HepG2 (cell line): Measurements from ENCODE around the gene SMYD1. TPM values are rescaled to one million over a fixed set of nuclear protein-coding genes. Genes with fewer than 3 reads are reported as not detected.

Source experiments
- AGO2 ChIP-seq: fragments of 200-400 bp; formaldehyde crosslinking; optimal IDR thresholded peaks from 2 replicates; pipeline ENCODE3; 2017; ENCODE audit warnings: mild to moderate bottlenecking, low read depth, low read length, moderate library complexity
- CSRNP1 ChIP-seq: sonication (generic); formaldehyde crosslinking; IDR thresholded peaks from 2 replicates; pipeline ENCODE4 v1.8.1; 2023; ENCODE audit warnings: mild to moderate bottlenecking, missing genetic modification reagents
- ELK4 ChIP-seq: sonication (generic); formaldehyde crosslinking; IDR thresholded peaks from 2 replicates; pipeline ENCODE4 v1.9.0; 2021; ENCODE audit warnings: missing genetic modification reagents, borderline replicate concordance
- FOXA3 ChIP-seq: IDR thresholded peaks from 2 replicates; pipeline ENCODE4 v1.6.1; 2016; ENCODE audit warnings: missing genetic modification reagents, missing compliant biosample characterization
- HES4 ChIP-seq: sonication (generic); formaldehyde crosslinking; IDR thresholded peaks from 2 replicates; pipeline ENCODE4 v1.9.0; 2021; ENCODE audit warnings: mild to moderate bottlenecking, missing genetic modification reagents, borderline replicate concordance
- HMGXB4 ChIP-seq, 2 experiments: sonication (generic) in 1 of 2; formaldehyde crosslinking in 1 of 2; IDR thresholded peaks; 2 replicates each; pipeline versions ENCODE4 v1.4.0 to v1.6.1; 2018 to 2020; ENCODE audit warnings: missing genetic modification reagents in 2 of 2, borderline replicate concordance in 1 of 2, low read depth in 1 of 2, mild to moderate bottlenecking in 1 of 2, missing biosample characterization in 1 of 2
- MAX ChIP-seq: IDR thresholded peaks from 2 replicates; pipeline ENCODE4 v1.6.1; 2012; ENCODE audit warnings: inconsistent platforms
- THAP9 ChIP-seq: sonication (generic); formaldehyde crosslinking; IDR thresholded peaks from 2 replicates; pipeline ENCODE4; 2020; ENCODE audit warnings: missing genetic modification reagents, mild to moderate bottlenecking, borderline replicate concordance
- ZBTB2 ChIP-seq: sonication (generic); formaldehyde crosslinking; IDR thresholded peaks from 2 replicates; pipeline ENCODE4 v1.8.0; 2022; ENCODE audit warnings: low read depth, missing genetic modification reagents
- ZC3H4 ChIP-seq: sonication (generic); formaldehyde crosslinking; IDR thresholded peaks from 2 replicates; pipeline ENCODE4 v1.4.0; 2020; ENCODE audit warnings: missing genetic modification reagents, borderline replicate concordance
- ZFP41 ChIP-seq: sonication (generic); formaldehyde crosslinking; IDR thresholded peaks from 2 replicates; pipeline ENCODE4 v1.4.0; 2020; ENCODE audit warnings: mild to moderate bottlenecking, missing genetic modification reagents, borderline replicate concordance
- ZNF704 ChIP-seq: sonication (generic); formaldehyde crosslinking; IDR thresholded peaks from 2 replicates; pipeline ENCODE4 v1.8.1; 2023; ENCODE audit warnings: mild to moderate bottlenecking, inconsistent platforms, moderate library complexity, missing genetic modification reagents, borderline replicate concordance
- ZNF747 ChIP-seq: sonication (generic); formaldehyde crosslinking; IDR thresholded peaks from 2 replicates; pipeline ENCODE4 v1.8.1; 2023; ENCODE audit warnings: missing genetic modification reagents, mild to moderate bottlenecking, borderline replicate concordance
- ZNF772 ChIP-seq: sonication (generic); formaldehyde crosslinking; IDR thresholded peaks from 2 replicates; pipeline ENCODE4 v1.5.0; 2020; ENCODE audit warnings: mild to moderate bottlenecking, missing genetic modification reagents
- ZNF788 ChIP-seq: sonication (generic); formaldehyde crosslinking; IDR thresholded peaks from 2 replicates; pipeline ENCODE4 v1.5.0; 2020; ENCODE audit warnings: mild to moderate bottlenecking, missing genetic modification reagents, borderline replicate concordance
- polyA plus RNA-seq, 8 experiments: library from polyadenylated mRNA; depleted of rRNA in 3 of 8; stranded (reverse) in 7 of 8; unstranded in 1 of 8; fragments of >200 nt; fragmentation: Illumina TruSeq in 4 of 8; extraction: Trizol in 4 of 8; gene quantifications; 2 replicates each; pipeline versions ENCODE4 v1.2.1 to v1.2.3, GENCODE V29; 2011 to 2016; ENCODE audit warnings: low read depth in 4 of 8, missing spikeins in 1 of 8, mixed read lengths in 1 of 8; ENCODE audit not compliant: insufficient read depth in 1 of 8
- total RNA-seq, 5 experiments: library from RNA; depleted of rRNA; stranded (reverse); fragments of >200 nt; fragmentation: Illumina TruSeq; extraction: Trizol; gene quantifications; 2 replicates each; pipeline ENCODE4 v1.2.3, GENCODE V29; 2016; ENCODE audit warnings: low read depth in 1 of 5

The SMYD1 gene
- total and polyA plus RNA-seq, 2 of the 13 experiments (the other 11 are each of a cell fraction or from before 2014, with no cell fraction given), result not detected

- TF ChIP-seq ZNF704 (CRISPR knock-in tag) (0 out of 2 replicates have a peak, but pooled peaks have one; percentile 38), ZC3H4 (peak; percentile 33; the same call in 1 of the 2 replicates), HMGXB4 (CRISPR knock-in tag; IDR thresholded peaks at IDR 0.05; ENCODE audit: borderline replicate concordance in 1 of 2, low read depth in 1 of 2) (peak in 1 of 2 experiments; percentile 37; a peak in 1 of 4 replicates), ZNF772 (peak; percentile 75; the same call in 1 of the 2 replicates), ZBTB2 (CRISPR knock-in tag) (no peak), FOXA3 (CRISPR knock-in tag) (no peak), MAX (no peak), HES4 (no peak), THAP9 (CRISPR knock-in tag) (no peak), ZFP41 (CRISPR knock-in tag) (0 out of 2 replicates have a peak, but pooled peaks have one; percentile 24), ELK4 (no peak), ZNF788 (CRISPR knock-in tag) (0 out of 2 replicates have a peak, but pooled peaks have one; percentile 41), ZNF747 (CRISPR knock-in tag) (0 out of 2 replicates have a peak, but pooled peaks have one; percentile 14), CSRNP1 (CRISPR knock-in tag) (no peak), AGO2 (peak; percentile 84)
These were observed 58.5 kb downstream of the SMYD1 start (continued) for GRCh38 chr2:88125924-88126771.
